HG03565 (cell line): ENCODE measurements around the gene ZNF474.

Experiments
- ATAC-seq: cut with Tn5 transposase; IDR thresholded peaks from one replicate; pipeline ENCODE4 v1.9.1; 2021; ENCODE audit warnings: mild to moderate bottlenecking, moderate library complexity; ENCODE audit not compliant: unreplicated experiment

ZNF474 gene

DNA sequence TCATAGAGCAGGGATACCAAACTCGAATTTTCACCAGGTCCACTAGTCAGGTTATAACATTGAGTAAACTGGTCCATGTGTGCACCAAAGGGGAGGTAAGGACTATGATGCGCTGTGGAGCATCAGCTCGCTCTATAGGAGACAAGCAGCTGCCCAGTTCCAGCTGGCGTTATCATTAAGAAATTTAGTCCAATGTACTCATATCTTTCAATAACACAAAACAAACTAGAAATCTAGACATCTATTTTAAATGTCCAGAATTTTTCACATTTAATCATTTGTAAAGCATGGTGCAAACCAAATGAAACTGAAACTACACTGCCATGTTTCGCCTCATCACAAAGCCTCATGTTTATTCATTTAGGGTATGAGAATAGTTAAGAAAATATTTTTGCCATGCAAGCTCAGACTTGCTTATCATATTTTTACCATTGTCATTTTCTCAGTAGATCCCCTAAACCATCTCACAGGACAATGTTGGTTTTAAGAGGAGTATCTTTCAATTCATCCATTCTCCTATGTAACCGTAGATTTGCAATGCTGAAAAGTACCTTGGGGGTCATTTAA is 50.9 kb downstream of the ZNF474 start:
- no peak for ATAC-seq

DNA sequence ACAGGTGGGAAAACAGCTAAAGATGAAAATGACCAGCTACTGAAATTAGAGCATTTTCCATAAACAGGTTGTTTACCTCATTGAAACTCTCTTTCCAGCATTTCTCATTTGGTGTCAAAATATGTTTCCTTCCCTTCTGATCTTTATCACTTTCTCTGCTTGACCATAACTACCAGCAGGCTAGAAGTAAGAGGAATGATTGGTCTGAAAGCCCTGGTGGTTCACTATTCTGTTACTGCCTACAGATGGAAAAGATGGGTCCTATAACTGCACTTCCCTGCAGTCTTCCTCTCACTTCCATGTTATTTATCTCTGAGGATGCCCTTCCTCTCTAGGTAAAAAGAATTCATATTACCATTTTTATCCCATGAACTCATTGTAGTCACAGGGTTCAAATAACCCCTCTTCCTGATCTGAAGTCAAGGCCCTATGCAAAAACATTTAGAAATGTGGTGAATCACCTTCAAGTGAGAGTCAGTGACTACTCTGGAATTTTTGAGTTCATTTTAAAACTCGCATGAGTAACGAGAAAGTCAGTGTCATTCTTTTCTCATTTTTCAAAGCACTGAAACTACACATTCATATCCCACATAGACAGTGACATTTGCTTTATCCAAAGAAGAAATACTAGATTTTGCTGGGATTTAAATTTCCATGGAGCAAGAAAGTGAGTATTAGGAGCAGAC is 51.7 kb downstream of the ZNF474 start:
- ATAC-seq: no peak

GRCh38 chr5:122181863-122182262 is 52.5 kb downstream of the ZNF474 start:
- no peak for ATAC-seq

GRCh38 chr5:122182491-122182921 is 53.2 kb downstream of the ZNF474 start:
- no peak for ATAC-seq

- no peak for ATAC-seq
These were observed 53.9 kb downstream of the ZNF474 start for GRCh38 chr5:122183098-122183787.

DNA sequence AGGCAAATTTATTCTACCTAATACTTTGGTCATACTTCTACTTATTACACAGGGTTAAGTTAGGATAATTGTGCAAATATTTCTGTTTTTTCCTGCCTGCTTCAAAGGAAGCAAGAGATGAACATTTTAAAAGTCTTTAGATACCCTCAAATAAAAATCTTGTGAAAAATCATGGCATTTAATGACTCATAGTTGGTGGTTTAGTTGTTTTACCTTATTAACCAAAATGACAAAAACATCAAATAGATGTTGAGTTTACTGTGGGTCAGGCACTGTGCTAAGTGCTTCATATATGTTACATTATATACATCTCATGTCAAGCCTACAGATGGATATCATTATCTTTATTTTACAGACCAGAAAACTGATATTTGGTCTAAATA is 54.4 kb downstream of the ZNF474 start:
- ATAC-seq: no peak

GRCh38 chr5:122184676-122185255 is 55.4 kb downstream of the ZNF474 start:
- ATAC-seq: no peak

GRCh38 chr5:122187426-122187825 is 58.1 kb downstream of the ZNF474 start:
- no peak for ATAC-seq

GRCh38 chr5:122190156-122190555 is 60.8 kb downstream of the ZNF474 start:
- no peak for ATAC-seq

DNA sequence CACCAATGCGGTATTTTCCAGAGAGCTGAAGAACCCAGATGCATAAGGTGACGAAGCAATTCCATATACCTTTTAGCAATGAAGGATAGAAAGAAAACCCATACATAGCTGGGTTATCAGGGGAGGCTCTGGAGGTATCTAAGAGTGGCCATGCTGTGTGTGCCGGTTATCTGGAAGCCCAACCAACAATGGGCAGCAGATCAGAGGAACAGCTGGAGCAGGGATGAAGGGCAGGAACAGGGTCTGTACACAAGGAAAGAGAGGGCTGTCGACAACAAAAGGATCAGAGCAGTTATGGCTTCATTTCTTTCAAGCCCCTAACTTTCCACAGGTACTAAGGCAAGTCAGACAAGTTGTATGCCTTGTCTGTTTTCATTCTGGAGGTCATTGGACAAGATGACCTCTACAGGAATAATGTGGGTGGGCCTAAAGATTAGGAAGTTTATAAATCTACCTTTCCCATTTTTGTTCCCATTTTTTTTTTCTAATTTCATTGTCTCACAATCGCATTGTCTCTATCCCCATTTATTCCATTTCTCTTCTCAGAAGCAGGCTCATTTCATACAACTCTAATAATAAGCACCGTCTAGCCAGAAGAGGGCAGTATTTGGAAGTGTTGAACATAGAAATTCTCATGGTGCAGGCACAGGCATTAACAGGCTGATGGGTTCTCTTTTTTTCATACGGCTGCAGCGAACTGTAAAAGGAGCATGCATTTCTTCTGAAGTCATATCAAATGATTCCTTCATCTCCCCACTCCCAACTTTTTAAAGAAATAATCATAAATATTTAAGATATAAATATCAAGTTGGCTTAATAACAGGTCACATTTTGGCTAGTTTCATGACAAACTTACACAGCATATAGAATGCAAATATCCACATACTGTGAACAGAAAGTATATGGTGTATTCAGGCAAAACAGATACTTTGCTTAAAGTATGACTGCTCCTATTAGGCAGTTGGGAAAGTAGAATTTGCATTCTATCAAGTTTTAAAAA is 63.5 kb downstream of the ZNF474 start:
- ATAC-seq: peak; percentile 86

DNA sequence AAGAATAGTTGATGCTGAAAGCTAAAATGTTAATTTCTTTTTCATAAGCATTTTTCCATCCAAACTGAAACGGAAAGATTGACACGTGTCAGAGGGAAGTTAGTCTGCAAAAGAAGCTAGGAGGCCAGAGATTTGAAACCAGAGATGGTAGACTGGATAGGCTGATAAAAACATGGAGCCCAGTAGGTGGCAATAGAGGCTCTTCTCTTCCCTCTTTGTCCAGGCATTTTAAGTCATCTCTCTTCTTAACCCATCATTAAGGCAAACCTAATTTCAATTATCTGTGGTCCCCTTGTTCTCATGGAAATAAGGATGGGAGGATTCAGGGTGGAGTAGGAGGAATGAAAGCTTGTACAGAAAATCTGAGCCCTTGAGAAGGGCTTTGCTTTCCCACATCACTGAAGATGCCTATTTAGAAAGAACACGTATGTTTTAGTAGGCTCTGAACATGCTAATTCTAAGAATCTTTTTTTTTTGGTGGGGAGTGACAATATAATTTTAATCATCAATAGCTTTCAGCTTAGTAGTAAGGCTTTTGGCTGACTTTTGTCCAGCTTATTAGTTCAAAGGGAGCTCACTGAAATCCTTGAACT is 66.6 kb downstream of the ZNF474 start:
- no peak for ATAC-seq

DNA sequence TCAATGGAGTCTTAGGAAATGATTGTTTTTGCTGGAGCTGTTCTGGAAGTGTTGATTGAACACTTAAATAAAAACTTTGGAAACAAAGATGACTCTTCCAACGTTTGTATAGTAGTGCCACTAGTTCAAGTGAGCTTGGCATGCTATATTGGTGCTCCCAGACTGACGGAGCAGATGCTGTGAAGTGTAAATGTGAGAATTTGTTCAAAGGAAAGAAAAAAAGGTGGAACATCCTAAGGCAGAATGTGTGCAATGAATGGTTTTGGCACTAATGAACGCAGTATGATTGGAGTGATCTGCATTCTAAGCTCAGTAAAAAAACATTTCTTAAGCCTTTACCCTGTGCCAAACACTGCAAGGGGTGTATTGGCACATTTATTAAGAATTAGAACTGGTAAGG is 69.8 kb downstream of the ZNF474 start:
- no peak for ATAC-seq

DNA sequence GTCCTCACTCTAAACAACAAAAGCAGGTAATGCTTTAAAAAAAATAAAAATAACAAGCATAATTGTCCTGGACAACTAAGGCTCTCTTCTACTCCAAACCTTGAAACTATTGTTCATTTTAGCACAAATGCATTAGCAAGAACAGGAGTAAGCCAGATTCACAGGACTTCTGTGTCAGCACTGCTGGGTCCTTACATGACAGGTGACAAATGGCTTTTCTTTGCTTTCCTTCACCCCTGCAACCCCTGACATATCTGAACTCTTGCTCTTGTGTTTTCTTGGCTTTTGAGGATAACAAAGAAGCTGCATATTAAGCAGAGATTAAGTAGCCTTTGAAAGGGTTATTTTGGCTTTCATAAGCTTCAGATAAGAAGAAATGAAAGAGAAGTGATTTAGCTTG is 71.1 kb downstream of the ZNF474 start:
- ATAC-seq: no peak

DNA sequence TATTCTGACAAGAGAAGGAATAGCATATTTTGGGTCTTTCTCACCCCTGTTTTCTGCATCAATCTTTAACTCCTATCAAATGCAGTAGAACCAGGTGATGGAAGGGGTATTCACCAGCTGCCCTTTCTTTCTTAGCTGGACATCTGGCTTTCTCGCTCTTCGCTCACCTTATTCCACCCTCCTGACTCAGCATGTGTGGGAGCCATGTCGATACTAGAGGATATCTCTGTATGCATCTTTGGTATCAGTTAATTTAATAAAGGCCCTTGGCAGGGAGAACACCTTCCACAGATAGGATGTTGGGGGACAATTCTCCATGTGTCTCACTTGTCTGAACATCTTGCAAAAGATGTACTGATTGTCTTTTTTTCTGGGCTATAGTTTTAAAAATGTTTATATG is 71.5 kb downstream of the ZNF474 start:
- no peak for ATAC-seq

DNA sequence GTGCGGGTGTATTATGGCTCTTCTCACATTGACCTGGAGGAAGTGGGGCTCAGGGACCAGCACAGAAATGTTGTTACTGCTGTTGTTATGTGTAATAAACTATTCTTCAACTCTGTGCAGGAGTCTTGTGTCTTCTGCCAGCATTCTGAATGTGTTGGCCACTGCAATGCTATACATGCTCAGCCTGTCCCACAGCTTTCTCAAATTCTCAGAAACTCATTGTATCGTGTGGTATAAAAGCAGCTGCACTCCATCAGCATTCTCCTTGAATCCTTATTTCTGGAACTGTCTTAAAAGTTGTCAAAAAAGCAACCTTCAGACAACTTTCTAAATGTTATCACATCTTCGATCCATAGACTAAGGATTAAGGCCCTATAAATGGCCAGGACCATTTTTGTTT is 72.0 kb downstream of the ZNF474 start:
- no peak for ATAC-seq

GRCh38 chr5:122202952-122203351 is 73.6 kb downstream of the ZNF474 start:
- ATAC-seq: no peak
